ENCODE measurements around the gene CDK4.

CDK4 gene

GRCh38 chr12:57782243-57782607 is 30.1 kb upstream of the CDK4 start:
- H3K27me3 ChIP-seq (ENCODE audit: insufficient read depth, poor library complexity, severe bottlenecking): no peaks in the 10 kb centered on the region
- TF ChIP-seq, protein P1, sequence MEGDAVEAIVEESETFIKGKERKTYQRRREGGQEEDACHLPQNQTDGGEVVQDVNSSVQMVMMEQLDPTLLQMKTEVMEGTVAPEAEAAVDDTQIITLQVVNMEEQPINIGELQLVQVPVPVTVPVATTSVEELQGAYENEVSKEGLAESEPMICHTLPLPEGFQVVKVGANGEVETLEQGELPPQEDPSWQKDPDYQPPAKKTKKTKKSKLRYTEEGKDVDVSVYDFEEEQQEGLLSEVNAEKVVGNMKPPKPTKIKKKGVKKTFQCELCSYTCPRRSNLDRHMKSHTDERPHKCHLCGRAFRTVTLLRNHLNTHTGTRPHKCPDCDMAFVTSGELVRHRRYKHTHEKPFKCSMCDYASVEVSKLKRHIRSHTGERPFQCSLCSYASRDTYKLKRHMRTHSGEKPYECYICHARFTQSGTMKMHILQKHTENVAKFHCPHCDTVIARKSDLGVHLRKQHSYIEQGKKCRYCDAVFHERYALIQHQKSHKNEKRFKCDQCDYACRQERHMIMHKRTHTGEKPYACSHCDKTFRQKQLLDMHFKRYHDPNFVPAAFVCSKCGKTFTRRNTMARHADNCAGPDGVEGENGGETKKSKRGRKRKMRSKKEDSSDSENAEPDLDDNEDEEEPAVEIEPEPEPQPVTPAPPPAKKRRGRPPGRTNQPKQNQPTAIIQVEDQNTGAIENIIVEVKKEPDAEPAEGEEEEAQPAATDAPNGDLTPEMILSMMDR (IDR thresholded peaks at IDR 0.05; ENCODE audit: poor library complexity, severe bottlenecking): no peak
- peaks cover 34% of the 10 kb centered on the region for H3K36me3 ChIP-seq (ENCODE audit: low read depth)
- peak overlapping the region; percentile 64 for H3K4me3 ChIP-seq (ENCODE audit: severe bottlenecking)
- peaks cover 5% of the 10 kb centered on the region for H3K4me1 ChIP-seq (ENCODE audit: insufficient read depth, poor library complexity, severe bottlenecking)
- no peak overlapping the region for H3K27ac ChIP-seq (ENCODE audit: poor library complexity, severe bottlenecking)
- DNase-seq (ENCODE audit: low spot score) (no peak), ATAC-seq (ENCODE audit: low read depth) (no peak)
- no peaks in the 10 kb centered on the region for H3K9me3 ChIP-seq (ENCODE audit: severe bottlenecking)

- H3K36me3 ChIP-seq (ENCODE audit: low read depth): peaks cover 30% of the 10 kb centered on the region
- no peaks in the 10 kb centered on the region for H3K27me3 ChIP-seq (ENCODE audit: insufficient read depth, poor library complexity, severe bottlenecking)
- no peak overlapping the region for H3K27ac ChIP-seq (ENCODE audit: poor library complexity, severe bottlenecking)
- no peak overlapping the region for H3K4me3 ChIP-seq (ENCODE audit: severe bottlenecking)
- DNase-seq (ENCODE audit: low spot score): no peak
- H3K4me1 ChIP-seq (ENCODE audit: insufficient read depth, poor library complexity, severe bottlenecking): peaks cover 5% of the 10 kb centered on the region
- H3K9me3 ChIP-seq (ENCODE audit: severe bottlenecking): no peaks in the 10 kb centered on the region
- ATAC-seq (ENCODE audit: low read depth): no peak
- TF ChIP-seq, protein P1 (IDR thresholded peaks at IDR 0.05; ENCODE audit: poor library complexity, severe bottlenecking): no peak
These were observed 29.7 kb upstream of the CDK4 start for GRCh38 chr12:57781801-57782200.

DNA sequence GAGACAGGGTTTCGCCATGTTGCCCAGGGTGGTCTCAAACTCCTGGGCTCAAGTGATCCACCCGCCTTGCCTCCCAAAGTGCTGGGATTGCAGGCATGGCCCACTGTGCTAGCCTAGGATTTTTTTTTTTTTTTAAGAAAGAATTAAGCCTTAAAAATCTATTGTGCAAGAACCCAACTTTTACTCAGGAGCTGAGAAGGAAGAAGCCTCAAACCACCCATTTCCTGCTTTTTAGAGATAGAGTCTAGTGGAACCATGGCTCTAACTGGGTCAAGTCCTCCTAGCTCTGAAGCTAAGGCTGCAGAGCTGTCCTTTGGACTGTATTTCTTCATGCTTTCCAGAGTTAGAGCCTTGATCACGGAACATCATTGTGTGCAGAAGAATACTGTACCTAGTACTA is 29.1 kb upstream of the CDK4 start:
- no peak overlapping the region for H3K27ac ChIP-seq (ENCODE audit: poor library complexity, severe bottlenecking)
- DNase-seq (ENCODE audit: low spot score): no peak

DNA sequence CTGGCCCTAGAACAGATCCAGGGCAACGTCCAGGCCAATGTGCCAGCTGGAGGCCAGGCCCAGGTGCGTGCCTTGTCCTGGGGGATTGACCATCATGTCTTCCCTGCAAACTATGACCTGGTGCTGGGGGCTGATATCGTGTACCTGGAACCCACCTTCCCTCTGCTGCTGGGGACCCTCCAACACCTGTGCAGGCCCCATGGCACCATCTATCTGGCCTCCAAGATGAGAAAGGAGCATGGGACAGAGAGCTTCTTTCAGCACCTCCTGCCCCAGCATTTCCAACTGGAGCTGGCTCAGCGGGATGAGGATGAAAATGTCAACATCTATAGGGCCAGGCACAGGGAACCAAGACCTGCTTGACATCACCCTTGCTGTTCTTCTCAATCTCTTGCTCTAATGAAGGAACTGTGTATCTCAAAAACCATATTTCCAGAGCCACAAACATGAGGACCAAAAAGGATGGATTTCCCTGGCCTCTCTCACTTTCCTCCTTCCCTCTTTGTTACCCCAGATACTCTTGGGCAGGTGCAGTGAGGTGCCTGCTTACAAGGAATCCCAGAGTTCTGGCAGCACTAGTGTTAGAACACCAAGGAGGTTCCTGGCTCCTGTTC is 28.3 kb upstream of the CDK4 start:
- TF ChIP-seq, protein P1 (IDR thresholded peaks at IDR 0.05; ENCODE audit: poor library complexity, severe bottlenecking): no peak
- ATAC-seq (ENCODE audit: low read depth): no peak
- Histone ChIP-seq H3K27ac (ENCODE audit: poor library complexity, severe bottlenecking) (no peak overlapping the region), H3K4me3 (ENCODE audit: severe bottlenecking) (no peak overlapping the region), H3K9me3 (ENCODE audit: severe bottlenecking) (no peaks in the 10 kb centered on the region), H3K36me3 (ENCODE audit: low read depth) (peaks cover 20% of the 10 kb centered on the region), H3K4me1 (ENCODE audit: insufficient read depth, poor library complexity, severe bottlenecking) (peaks cover 5% of the 10 kb centered on the region), H3K27me3 (ENCODE audit: insufficient read depth, poor library complexity, severe bottlenecking) (no peaks in the 10 kb centered on the region)
- DNase-seq (ENCODE audit: low spot score): no peak

More for the DNA sequence above, 29.1 kb upstream of the CDK4 start:
- peaks cover 25% of the 10 kb centered on the region for H3K36me3 ChIP-seq (ENCODE audit: low read depth)
- H3K27me3 ChIP-seq (ENCODE audit: insufficient read depth, poor library complexity, severe bottlenecking): no peaks in the 10 kb centered on the region
- no peak overlapping the region for H3K4me3 ChIP-seq (ENCODE audit: severe bottlenecking)
- no peaks in the 10 kb centered on the region for H3K9me3 ChIP-seq (ENCODE audit: severe bottlenecking)
- ATAC-seq (ENCODE audit: low read depth): no peak
- peaks cover 5% of the 10 kb centered on the region for H3K4me1 ChIP-seq (ENCODE audit: insufficient read depth, poor library complexity, severe bottlenecking)
- TF ChIP-seq, protein P1 (IDR thresholded peaks at IDR 0.05; ENCODE audit: poor library complexity, severe bottlenecking): no peak

GRCh38 chr12:57779736-57780135 is 27.6 kb upstream of the CDK4 start:
- TF ChIP-seq, protein P1 (IDR thresholded peaks at IDR 0.05; ENCODE audit: poor library complexity, severe bottlenecking): no peak
- DNase-seq (ENCODE audit: low spot score): no peak
- peaks cover 5% of the 10 kb centered on the region for H3K4me1 ChIP-seq (ENCODE audit: insufficient read depth, poor library complexity, severe bottlenecking)
- no peak overlapping the region for H3K27ac ChIP-seq (ENCODE audit: poor library complexity, severe bottlenecking)
- no peaks in the 10 kb centered on the region for H3K9me3 ChIP-seq (ENCODE audit: severe bottlenecking)
- no peak overlapping the region for H3K4me3 ChIP-seq (ENCODE audit: severe bottlenecking)
- peaks cover 15% of the 10 kb centered on the region for H3K36me3 ChIP-seq (ENCODE audit: low read depth)
- H3K27me3 ChIP-seq (ENCODE audit: insufficient read depth, poor library complexity, severe bottlenecking): no peaks in the 10 kb centered on the region
- no peak for ATAC-seq (ENCODE audit: low read depth)
